GM19468 (cell line): ENCODE data around the gene VILL.
"Not testable (repeated sequence)": the region's sequence is repeated elsewhere in the genome, so short reads cannot be mapped to it uniquely, and the experiment has no call there.

Experiments
- ATAC-seq: cut with Tn5 transposase; IDR thresholded peaks from one replicate; pipeline ENCODE4 v1.9.1; 2021; ENCODE audit warnings: mild to moderate bottlenecking, moderate library complexity, moderate number of reproducible peaks; ENCODE audit not compliant: unreplicated experiment; ENCODE audit errors: extremely low read depth

Gene VILL

DNA sequence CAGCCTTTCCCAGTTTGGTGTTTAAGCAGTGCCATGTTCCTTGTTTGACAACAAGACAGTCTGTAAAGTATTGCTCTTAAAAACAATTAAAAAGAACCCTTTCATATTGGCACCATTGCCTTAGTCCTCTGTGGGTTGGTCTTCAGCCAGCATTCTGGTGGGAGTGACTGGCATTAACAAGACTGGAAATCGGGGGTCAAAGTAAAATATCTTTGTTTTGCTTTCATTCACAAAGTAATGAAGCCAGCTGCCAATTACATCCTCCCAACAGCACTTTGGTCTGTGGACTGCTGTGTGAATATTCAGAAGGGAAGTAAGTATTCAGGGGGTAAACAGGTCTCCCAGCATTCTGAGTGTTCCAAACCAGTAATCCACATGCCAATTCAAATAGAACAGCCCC, 8.3 kb upstream of the VILL start:
- ATAC-seq, result no peak

DNA sequence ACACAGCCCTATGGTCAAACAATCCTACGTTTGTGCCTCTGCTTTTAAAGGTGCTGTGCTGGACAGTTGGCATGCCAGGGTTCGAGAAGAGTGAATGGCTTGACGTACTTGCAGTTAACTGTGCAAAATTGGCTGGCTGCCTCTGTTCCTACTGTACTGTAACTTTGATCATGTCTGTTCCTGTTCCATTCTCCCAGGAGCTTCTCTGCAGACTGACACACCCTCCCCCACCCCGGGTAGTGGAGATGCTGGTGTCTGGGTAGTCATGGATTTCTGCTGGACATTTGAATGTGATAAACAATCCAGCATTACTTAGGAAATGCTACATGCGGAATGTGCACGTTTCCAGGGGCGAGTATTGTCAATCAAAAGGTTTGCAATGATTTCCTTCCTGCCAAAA, 6.5 kb upstream of the VILL start:
- no peak for ATAC-seq

DNA sequence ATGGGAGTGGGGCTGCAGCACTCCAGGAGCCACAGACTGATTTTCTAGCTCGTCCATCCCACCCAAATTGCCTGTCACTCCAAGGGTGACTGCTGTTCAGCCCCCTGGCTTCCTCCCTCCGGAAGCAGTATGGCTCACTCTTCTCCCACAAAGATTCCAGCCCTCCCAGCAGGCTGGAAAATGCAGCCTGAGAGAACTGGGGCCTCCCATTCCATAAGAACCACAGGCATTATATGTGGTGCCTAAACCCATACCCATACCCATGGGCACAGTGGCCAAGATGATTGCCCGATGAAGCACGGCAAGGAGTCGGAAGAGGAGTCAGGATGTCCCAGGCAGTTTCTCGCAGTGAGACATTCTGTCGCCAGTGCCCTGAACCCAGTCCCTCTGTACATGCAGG, 6.0 kb upstream of the VILL start:
- ATAC-seq, result no peak

DNA sequence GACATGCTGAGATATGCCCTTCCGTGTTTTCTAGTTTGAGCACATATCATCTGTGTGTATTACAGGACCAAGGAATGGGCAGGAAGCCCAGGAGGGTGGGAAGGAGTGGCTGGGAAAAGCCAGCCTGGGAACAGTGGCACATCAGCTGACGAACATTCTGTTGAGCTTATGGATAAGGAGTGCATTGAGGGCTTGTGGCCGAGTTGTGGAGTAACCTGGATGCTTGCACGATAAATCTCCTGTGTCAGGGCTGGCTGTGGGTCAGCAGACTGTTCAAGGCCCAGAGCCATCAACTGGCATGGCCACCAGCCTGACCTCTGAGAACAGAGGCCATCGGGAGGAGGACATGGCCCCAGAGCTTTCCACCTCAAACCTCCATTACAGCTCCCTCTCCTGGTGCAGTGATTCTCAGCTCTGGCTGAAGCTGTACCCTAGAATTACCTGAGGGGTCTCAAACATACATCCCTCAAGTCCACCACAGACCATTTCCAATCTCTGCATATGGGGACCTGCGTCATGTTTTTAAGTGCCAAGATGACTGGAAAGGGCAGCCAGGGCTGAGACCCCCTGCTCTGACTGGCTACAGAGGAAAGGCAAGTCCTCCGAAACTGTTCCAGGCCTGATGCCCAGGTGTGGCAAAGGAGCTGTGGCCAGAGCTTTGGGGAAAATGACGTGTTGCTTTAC, 4.8 kb upstream of the VILL start:
- ATAC-seq, result no peak

DNA sequence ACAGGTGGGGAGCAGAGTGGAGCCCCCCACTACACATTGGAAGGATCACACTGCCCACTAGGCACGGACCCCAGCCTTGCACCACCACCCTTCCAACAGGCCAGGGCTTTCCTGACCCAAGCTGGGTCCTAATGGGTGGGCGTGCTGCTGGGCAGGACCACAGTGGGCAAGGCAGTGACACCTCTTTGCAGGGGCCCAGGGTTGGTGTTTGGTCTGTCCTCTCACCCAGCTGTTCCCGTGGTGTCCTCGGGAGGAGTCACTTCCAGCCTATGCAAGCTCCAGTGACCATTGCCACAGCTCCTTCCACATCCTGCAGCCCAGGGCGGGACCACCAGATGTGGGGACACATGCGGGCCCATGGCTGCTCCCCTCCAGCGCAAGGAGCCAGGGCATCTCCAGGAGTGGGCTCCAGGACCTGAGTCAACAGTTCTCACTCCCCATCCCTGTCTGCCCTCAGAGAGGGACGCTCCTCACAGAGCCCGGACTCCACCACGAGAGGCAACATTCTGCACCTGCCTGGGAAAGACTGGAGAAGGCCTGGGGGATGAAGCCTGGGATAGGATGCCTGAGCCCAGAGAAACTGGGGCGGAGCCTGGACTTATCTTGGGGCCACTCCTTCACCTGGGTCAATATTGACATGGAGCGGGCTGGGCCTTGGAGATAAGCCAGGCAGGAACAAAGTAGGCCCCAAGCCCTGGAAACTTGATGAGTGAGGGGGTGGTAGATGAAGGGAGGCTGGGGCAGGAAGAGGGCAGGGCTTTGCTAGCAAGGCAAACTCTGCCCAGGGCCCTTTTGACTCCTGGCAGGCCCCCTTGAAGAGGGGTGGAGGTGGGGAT, 3.9 kb upstream of the VILL start:
- ATAC-seq, result no peak

DNA sequence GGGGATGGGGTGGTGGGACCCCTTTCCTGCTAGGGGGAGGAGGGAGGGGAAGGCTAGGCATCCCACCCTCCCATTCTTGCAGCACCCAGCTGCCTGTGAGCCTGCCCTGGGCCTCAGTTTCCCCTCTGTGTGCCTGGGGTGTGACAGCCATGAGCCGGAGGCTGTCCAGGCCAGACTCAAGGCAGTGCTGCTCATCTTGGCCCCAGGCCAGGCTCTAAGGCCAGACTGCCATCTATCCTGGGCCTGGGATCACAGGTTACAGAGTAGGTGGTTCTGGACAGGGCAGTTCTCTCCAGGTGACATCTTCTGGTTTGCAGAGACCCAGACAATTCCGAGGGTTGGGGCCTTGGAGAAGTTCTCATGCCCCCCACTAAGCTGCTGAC, 3.3 kb upstream of the VILL start:
- ATAC-seq, result no peak

DNA sequence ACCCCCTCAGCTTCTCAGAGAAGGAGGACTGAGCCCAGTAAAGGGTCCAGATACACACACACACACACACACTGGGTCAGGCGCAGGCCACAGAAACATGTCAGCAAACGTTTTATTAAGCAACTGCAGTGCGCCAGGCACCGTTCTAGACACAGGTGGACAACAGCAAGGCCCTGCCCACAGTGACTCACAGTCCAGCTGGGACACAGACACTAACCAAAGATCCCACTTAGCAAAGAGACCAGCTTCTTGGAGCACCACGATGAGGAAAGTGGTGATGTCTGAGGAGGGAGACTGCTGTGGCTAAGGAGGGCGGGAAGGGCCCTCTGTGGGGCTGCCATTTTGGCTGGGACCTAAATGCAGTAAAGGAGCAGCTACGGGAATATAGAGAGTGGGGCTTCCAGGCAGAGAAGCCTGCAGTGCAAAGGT, 2.8 kb upstream of the VILL start:
- ATAC-seq, result no peak

DNA sequence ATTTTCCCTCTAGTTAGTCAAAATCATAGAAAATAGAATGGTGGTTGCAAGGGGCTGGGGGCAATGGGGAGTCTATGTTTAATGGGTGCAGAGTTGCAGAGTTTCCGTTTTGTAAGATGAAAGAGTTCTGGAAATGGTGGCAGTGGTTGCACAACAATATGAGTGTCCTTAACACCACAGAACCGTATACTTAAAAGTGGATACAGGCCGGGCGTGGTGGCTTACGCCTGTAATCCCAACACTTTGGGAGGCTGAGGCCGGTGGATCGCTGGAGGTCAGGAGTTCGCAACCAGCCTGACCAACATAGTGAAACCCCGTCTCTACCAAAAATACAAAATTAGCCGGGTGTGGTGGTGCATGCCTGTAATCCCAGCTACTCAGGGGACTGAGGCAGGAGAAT, 2.2 kb upstream of the VILL start:
- ATAC-seq, result not testable (repeated sequence)

DNA sequence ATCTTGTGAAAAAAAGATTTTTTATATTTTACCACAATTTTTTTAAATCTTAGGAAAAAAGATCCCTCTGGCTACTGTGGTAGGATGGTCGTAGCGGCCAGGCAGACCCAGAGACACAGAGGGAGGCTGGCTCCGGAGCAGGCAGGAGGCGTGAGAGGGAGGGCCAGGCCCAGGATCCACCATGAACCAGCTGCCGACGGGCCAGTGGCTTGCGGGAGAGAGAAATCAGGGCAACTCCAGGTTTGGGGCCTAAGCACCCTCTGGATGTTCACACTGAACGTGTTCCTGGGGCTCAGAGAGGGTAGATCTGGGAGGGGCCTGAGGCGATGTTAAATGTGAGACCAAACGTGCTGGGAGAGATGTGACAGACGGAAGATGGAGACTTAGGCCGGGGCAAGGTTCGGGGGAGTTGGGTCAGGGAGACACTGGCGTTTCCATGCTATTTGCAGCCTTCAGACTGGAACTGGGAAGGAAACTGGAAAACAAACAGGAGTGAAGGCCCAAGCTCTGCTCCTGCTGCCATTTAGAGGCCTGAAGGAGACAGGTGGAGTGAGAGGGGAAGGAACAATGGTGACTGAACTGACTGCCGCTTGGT, 1.6 kb upstream of the VILL start:
- no peak for ATAC-seq

DNA sequence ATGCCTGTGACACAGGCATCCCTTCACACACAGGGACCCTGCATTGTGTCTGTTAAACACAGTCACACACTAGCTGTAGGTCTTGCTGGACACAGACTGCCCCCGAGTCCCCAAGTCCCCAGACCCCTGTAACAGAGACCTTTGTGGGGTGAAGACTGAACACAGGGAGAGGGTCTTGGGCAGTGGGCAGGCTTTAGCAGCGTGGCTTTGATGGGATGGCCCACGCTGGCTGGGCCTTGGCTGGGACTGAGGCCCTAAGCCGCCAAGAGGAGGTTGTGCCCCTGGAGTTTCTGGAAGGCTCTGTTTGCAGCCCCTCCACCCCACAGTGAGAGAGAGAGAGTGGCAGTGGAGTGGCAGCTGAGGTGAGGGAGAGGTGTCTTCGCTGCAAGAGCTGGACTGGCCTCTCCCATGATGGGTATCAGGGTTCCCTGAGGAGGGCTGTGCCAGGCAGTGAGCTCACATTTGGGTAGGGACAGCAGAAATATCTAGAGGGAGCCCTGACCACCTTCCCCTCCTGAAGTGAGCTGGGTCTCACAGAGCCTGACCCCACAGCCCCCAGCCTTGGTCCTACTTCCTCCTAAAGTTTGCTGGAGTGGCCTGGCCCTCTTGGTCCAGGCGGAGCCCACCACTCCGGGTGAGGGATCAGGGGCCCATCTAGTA, 635 bp upstream of the VILL start:
- ATAC-seq, result no peak

DNA sequence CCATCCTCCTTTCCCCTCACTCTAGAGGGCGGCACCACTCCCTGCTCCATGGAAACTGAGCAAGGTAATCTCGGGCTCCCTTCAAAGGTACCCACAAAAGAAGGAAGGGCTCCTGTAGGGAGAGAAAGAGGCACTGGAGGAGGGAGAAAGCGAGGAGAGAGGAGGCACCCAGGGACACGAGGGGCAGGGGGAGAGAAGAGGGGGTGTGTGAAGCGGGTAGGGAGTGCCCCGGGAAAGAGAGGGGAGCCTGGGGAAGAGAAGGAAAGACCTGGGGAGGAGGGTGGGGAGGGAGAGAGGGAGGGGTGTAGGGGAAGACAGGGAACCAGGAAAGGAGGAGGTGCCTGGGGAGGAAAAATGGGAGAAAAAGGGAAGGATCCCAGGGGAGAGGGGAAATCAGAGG, 523 bp downstream of the VILL start:
- no peak for ATAC-seq

DNA sequence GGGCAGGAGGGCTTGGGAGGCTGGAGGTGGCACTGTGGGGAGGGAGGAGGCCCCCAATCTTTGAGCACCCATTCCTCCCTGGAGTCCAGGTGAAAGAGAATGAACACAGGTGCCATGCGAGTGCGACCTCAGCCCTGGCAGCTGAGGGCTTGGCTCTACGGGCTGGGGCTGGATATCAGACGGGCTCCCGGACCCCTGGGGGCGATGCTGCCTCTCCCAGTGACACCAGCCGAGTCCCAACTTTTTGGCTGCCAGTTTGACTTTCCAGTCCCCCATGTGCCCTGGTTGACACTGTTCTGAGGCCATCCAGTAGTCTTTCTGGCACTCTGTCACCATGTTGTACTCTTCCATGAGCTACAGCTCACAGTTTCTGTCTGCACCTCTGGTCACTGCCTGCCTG, 1.2 kb downstream of the VILL start:
- ATAC-seq, result no peak

DNA sequence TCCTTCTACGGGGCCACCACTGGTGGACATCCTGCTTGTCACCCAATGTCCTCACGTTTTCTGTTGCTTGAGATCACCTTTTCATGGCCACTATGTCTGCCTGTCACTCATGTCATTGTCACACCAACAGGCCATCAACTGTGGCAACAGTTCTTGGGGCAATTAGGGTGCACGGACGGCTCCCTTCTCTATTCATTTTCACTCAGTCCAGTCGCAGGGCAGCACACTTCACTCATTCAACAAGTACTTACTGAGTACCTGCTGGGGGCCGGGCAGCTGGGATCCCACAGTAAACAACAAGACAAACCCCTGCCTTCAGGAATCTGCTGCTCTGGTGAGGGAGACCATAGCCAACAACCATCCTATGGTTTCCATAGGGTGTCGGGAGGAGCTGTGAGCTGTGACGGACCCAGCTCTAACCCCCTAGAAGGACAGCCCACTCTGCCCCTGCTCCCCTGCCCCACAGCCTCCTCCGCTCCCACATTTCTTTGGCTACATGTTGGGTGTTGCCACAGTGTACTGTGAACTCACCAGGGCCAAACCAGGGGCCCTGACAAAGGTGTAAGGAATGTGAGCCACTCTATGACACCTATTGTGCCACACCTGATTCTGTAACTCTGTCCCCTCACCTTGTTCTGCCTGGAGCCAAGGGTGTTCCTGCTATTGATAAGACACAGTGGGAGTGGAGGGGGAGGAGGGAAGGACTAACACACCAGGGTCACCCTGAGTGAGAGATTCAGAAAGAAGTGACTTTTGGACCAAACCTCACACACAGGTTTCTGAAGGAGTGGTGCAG, 1.9 kb downstream of the VILL start:
- no peak for ATAC-seq

DNA sequence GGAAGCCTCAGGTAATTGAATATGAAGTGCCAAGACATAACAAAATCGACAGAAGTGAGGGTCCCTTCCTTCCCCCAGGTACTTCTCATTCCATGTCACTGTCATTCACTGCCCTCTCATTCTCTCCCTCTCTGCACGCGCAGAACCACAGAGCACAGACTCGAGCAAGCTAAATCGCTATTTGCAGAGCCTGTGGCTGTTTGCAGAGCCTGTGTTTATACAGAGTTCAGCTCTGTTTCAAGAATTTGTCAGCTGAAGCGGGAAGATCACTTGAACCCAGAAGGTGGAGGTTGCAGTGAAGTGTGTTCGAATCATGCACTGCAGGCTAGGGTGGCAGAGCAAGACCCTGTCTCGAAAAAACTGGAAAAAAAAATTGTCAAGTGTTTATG, 2.5 kb downstream of the VILL start:
- no peak for ATAC-seq

DNA sequence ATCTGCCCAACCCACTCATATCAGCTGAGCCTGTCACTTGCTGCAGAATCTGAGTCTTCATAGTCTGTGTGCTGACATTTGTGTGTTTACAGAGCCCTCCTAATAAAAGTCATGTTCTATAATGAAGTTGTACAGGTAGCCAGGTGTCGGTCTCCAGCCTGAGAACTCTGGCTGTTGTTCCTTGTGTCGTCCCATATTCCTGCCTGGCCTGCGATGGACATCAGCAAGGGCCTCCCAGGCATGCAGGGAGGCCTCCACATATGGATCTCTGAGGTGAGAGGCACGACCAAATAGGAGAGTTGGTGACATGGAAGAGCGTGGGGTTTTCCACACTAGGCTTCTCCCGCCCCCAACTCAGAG, 2.9 kb downstream of the VILL start:
- no peak for ATAC-seq

DNA sequence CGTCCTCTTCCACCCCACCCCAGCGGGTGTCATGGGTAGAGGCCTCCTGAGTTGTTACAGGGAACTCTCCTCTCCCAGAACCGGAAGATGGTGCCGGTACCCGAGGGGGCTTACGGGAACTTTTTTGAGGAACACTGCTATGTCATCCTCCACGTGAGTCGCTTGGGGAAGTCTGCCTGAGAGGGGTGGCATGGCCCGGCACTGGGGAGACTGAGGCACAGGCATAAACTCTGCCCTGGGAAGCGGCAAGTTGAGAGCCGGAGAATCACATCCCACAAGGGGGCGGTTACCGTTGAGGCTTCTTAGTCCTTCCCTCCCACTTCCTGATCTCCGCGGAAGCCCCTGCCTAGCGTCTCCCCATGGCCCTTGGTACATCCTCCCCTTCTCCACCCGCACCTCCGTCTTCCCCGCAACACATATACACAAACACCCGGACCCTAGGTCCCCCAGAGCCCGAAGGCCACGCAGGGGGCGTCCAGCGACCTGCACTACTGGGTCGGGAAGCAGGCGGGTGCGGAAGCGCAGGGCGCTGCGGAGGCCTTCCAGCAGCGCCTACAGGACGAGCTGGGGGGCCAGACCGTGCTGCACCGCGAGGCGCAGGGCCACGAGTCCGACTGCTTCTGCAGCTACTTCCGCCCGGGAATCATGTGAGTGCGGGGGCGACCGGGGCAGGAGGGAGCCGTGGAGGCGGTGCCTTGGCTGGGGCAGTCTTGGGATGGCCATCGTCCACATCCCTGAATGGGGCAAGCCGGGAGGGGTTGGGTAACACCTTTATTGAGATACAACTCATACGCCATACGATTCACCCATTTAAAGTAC, 3.4 kb downstream of the VILL start:
- ATAC-seq, result peak; percentile 50

DNA sequence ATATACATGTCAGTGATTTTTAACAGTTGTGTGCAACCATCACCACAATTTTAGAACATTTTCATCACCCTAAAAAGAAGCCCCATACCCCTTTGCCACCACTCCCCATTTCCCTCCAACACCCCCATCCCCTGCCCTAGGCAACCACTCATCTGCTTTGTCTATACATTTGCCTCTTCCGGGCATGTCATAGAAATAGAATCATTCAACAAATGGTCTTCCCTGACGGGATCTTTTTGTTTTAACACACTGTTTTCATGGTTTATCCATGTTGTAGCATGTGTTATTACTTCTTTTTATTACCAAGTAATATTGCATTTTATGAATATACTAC, 4.0 kb downstream of the VILL start:
- no peak for ATAC-seq

DNA sequence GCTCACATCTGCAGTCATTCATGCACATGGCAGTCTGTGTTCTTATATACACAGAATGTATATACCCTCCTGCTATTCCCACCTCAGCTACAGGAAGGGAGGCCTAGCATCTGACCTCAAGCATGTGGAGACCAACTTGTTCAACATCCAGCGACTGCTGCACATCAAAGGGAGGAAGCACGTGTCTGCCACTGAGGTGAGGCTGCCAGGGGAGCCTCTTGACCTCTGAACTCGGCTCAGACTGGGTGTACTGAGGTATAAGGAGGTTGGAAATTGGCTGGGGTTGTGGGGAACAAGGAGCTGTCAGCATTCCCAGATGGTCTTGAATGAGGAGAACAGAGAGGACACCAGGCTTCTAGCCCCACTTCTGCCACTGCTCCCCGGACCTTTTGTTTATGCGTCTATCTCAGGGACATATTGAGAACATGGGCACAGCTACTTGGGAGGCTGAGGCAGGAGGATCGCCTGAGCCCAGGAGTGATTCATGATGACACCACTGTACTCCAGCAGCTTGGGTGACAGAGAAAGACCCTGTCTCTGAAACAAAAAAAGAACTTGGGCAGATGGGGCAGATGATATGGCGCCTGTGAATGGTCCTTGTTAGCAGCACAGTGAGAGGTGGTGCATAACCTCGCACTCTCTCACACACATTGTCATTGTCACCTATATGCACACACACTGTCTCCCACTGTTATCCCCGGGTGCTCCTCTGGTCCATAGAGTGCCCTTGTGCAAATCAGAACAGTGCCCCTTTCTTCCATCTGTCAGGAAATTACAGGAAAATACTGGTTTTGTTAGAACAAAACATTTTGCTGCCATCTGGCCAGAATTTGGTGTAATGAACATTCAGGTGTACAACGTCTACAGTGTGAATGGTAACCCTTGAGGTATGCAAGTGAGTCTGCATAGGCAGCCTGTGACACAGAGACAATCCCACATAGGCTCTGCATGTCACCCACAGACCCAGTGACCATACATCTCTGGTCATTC, 5.4 kb downstream of the VILL start:
- ATAC-seq, result no peak
